Measurements from ENCODE around the gene SLAIN1. TPM values are rescaled to one million over a fixed set of nuclear protein-coding genes. Genes with fewer than 3 reads are reported as not detected.

SLAIN1 gene
- polyA plus RNA-seq, 3 donors, result 0.43 to 1.4 (median 0.75) TPM

- Mint-ChIP-seq H3K4me3 (no peak overlapping the region), H3K9me3 (no peaks in the 10 kb centered on the region), H3K27ac (no peak overlapping the region), H3K36me3 (no peaks in the 10 kb centered on the region), H3K27me3 (ENCODE audit: low read depth in 3 of 3) (peaks cover 0 to 3% (median 0%) of the 10 kb centered on the region in 3 donors), H3K4me1 (peaks cover 12% of the 10 kb centered on the region)
- Histone ChIP-seq H3K4me3 (replicated peaks in 1 of 3; ENCODE audit: low read depth in 2 of 3, low read length in 3 of 3) (no peak overlapping the region), H3K27ac (ENCODE audit: low read depth in 1 of 2, low read length in 2 of 2) (no peak overlapping the region), H3K36me3 (replicated peaks in 1 of 2; ENCODE audit: control insufficient read depth in 1 of 2, insufficient read depth in 2 of 2, low read length in 2 of 2) (no peaks in the 10 kb centered on the region), H3K9ac (ENCODE audit: insufficient read depth, low read length, poor library complexity, severe bottlenecking) (no peak overlapping the region), H3K79me2 (ENCODE audit: insufficient read depth, low read length) (no peaks in the 10 kb centered on the region), H2AFZ (ENCODE audit: insufficient read depth, low read depth, low read length, poor library complexity, severe bottlenecking) (no peak overlapping the region), H3K27me3 (ENCODE audit: control insufficient read depth in 2 of 2, insufficient read depth in 2 of 2, low read length in 2 of 2) (no peaks in the 10 kb centered on the region), H3K4me1 (ENCODE audit: control insufficient read depth in 1 of 2, insufficient read depth in 2 of 2, low read length in 2 of 2) (peaks cover 5 to 9% of the 10 kb centered on the region in 2 donors), H3K9me3 (replicated peaks in 1 of 2; ENCODE audit: control insufficient read depth in 1 of 2, insufficient read depth in 1 of 2, low read length in 2 of 2) (no peaks in the 10 kb centered on the region), H3K4me2 (replicated peaks; ENCODE audit: extremely low read depth, low read length, poor library complexity, severe bottlenecking) (no peak overlapping the region), H4K20me1 (ENCODE audit: insufficient read depth, low read length) (no peaks in the 10 kb centered on the region)
- no peak for TF ChIP-seq CTCF (IDR thresholded peaks at IDR 0.05)
- no CpG with 5 or more reads among the region's 4 CpGs for WGBS (ENCODE audit: insufficient coverage)
- intact Hi-C loops (cut with micrococcal nuclease), result loop anchor here in 1 of 2 donors (5.0 kb wide), 1 partner anchor 346 kb away; no protein-coding TSS in a partner anchor
- DNase-seq, result no peak
Measured at GRCh38 chr13:77776704-77777103, 79.2 kb downstream of the SLAIN1 start.

- intact Hi-C loops (cut with micrococcal nuclease), result loop anchor here (2.0 to 5.0 kb wide), 2 partner anchors 341 to 343 kb away; no protein-coding TSS in a partner anchor
- Mint-ChIP-seq H3K4me1 (peaks cover 10% of the 10 kb centered on the region), H3K36me3 (no peaks in the 10 kb centered on the region), H3K27me3 (ENCODE audit: low read depth in 3 of 3) (no peaks in the 10 kb centered on the region), H3K9me3 (peaks cover 0 to 2% (median 0%) of the 10 kb centered on the region in 7 donors), H3K4me3 (peak overlapping the region; percentile 55 to 87), H3K27ac (peak overlapping the region; percentile 20 to 87 (median 69))
- Histone ChIP-seq H3K4me1 (ENCODE audit: control insufficient read depth in 1 of 2, insufficient read depth in 2 of 2, low read length in 2 of 2) (peaks cover 5 to 9% of the 10 kb centered on the region in 2 donors), H3K79me2 (ENCODE audit: insufficient read depth, low read length) (no peaks in the 10 kb centered on the region), H3K4me3 (replicated peaks in 1 of 3; ENCODE audit: low read depth in 2 of 3, low read length in 3 of 3) (peak overlapping the region in 2 of 3 experiments; percentile 10 to 49), H3K36me3 (replicated peaks in 1 of 2; ENCODE audit: control insufficient read depth in 1 of 2, insufficient read depth in 2 of 2, low read length in 2 of 2) (no peaks in the 10 kb centered on the region), H3K27me3 (ENCODE audit: control insufficient read depth in 2 of 2, insufficient read depth in 2 of 2, low read length in 2 of 2) (no peaks in the 10 kb centered on the region), H3K4me2 (replicated peaks; ENCODE audit: extremely low read depth, low read length, poor library complexity, severe bottlenecking) (peak overlapping the region; percentile 69), H3K27ac (ENCODE audit: low read depth in 1 of 2, low read length in 2 of 2) (peak overlapping the region in 1 of 2 donors; percentile 38), H3K9me3 (replicated peaks in 1 of 2; ENCODE audit: control insufficient read depth in 1 of 2, insufficient read depth in 1 of 2, low read length in 2 of 2) (no peaks in the 10 kb centered on the region), H3K9ac (ENCODE audit: insufficient read depth, low read length, poor library complexity, severe bottlenecking) (no peak overlapping the region), H4K20me1 (ENCODE audit: insufficient read depth, low read length) (no peaks in the 10 kb centered on the region), H2AFZ (ENCODE audit: insufficient read depth, low read depth, low read length, poor library complexity, severe bottlenecking) (no peak overlapping the region)
- TF ChIP-seq CTCF (IDR thresholded peaks at IDR 0.05), result peak; percentile 90
- DNase-seq, result peak; percentile 63 to 83 (median 78)
- whole genome bisulfite sequencing (ENCODE audit: insufficient coverage), result no CpG with 5 or more reads among the region's 3 CpGs
Measured at GRCh38 chr13:77779552-77780272, 82.2 kb downstream of the SLAIN1 start.

All from CD14-positive monocyte (primary cell).